ENCODE measurements around the gene CCL21. TPM values are rescaled to one million over a fixed set of nuclear protein-coding genes. Genes with fewer than 3 reads are reported as not detected.
"Not testable (repeated sequence)": the region's sequence is repeated elsewhere in the genome, so short reads cannot be mapped to it uniquely, and the experiment has no call there.

CCL21 gene
- total RNA-seq, result not detected in 2 replicates
- long read RNA-seq, result 0 reads

DNA sequence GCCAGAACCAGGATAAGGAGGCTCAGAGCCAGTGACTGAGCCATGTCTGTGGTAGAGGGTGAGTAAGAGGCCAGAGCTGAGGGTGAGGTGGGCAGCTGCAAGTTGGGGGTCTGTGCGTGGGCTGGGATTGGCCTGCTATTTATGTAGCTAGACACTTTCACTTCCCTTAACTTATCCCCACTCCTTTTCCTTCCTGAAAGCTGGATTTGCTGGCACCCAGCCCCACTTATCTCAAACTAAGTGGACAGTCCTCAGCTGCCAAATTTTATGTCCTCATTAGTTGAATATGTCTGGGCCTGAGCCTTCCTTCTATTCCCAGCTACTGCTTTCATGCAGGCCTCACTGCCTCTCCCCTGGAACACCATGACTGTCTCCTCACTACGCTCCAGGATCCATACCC, at the start of gene CCL21:
Gene CCL21 (minus strand): TSS at position 114 of the 400 bp plus-strand sequence. CDS start 70 bp downstream, at position 44.
- H3K36me3 Mint-ChIP-seq (ENCODE audit: insufficient read depth), result no peaks in the 10 kb centered on the region
- no peaks in the 10 kb centered on the region for H3K4me1 Mint-ChIP-seq (ENCODE audit: low read depth)
- no peak within 1 kb of the TSS for H3K4me3 Mint-ChIP-seq (ENCODE audit: low read depth)
- no peak for DNase-seq (ENCODE audit: low spot score, unreplicated experiment)
- TF ChIP-seq, protein P1, sequence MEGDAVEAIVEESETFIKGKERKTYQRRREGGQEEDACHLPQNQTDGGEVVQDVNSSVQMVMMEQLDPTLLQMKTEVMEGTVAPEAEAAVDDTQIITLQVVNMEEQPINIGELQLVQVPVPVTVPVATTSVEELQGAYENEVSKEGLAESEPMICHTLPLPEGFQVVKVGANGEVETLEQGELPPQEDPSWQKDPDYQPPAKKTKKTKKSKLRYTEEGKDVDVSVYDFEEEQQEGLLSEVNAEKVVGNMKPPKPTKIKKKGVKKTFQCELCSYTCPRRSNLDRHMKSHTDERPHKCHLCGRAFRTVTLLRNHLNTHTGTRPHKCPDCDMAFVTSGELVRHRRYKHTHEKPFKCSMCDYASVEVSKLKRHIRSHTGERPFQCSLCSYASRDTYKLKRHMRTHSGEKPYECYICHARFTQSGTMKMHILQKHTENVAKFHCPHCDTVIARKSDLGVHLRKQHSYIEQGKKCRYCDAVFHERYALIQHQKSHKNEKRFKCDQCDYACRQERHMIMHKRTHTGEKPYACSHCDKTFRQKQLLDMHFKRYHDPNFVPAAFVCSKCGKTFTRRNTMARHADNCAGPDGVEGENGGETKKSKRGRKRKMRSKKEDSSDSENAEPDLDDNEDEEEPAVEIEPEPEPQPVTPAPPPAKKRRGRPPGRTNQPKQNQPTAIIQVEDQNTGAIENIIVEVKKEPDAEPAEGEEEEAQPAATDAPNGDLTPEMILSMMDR (IDR thresholded peaks at IDR 0.05; ENCODE audit: unreplicated experiment), result no peak
- no peaks in the 10 kb centered on the region for H3K9me3 Mint-ChIP-seq (ENCODE audit: low read depth)
- H3K27ac Mint-ChIP-seq, result peak within 1 kb of the TSS; percentile 33
- peaks cover 8% of the 10 kb centered on the region for H3K27me3 Mint-ChIP-seq

GRCh38 chr9:34759432-34760134, 49.6 kb upstream of the CCL21 start:
- Mint-ChIP-seq H3K4me1 (ENCODE audit: low read depth) (no peaks in the 10 kb centered on the region), H3K9me3 (ENCODE audit: low read depth) (peaks cover 3% of the 10 kb centered on the region), H3K27ac (no peak overlapping the region), H3K36me3 (ENCODE audit: insufficient read depth) (no peaks in the 10 kb centered on the region), H3K27me3 (peaks cover 30% of the 10 kb centered on the region), H3K4me3 (ENCODE audit: low read depth) (no peak overlapping the region)
- TF ChIP-seq, protein P1 (IDR thresholded peaks at IDR 0.05; ENCODE audit: unreplicated experiment), result no peak
- DNase-seq (ENCODE audit: low spot score, unreplicated experiment), result no peak

GRCh38 chr9:34750320-34750719, 40.4 kb upstream of the CCL21 start:
- peaks cover 48% of the 10 kb centered on the region for H3K27me3 Mint-ChIP-seq
- not testable (repeated sequence) for H3K4me3 Mint-ChIP-seq (ENCODE audit: low read depth); DNase-seq (ENCODE audit: low spot score, unreplicated experiment)

DNA sequence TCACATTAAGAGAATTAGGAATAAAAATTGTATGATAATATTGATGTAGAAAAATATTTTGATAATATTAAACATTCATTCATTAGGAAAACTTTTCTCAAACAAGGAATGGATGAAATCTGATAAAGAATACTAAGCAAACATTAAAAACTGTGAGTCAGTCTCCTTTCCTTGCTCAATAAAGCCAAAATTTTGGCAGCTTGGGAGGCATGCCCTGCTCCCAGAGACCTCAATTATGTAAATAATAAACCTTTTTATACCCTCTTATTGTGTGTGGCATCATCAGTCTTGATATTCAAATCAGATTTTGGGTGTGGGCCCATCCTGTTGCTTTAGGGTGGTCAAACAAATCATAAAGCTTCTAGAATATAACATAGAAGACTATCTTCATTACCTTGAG, 36.6 kb upstream of the CCL21 start:
- TF ChIP-seq, protein P1 (IDR thresholded peaks at IDR 0.05; ENCODE audit: unreplicated experiment), result no peak
- H3K9me3 Mint-ChIP-seq (ENCODE audit: low read depth), result peaks cover 3% of the 10 kb centered on the region
- H3K27me3 Mint-ChIP-seq, result peaks cover 14% of the 10 kb centered on the region
- no peak overlapping the region for H3K27ac Mint-ChIP-seq
- no peaks in the 10 kb centered on the region for H3K36me3 Mint-ChIP-seq (ENCODE audit: insufficient read depth)
- no peak for DNase-seq (ENCODE audit: low spot score, unreplicated experiment)
- no peak overlapping the region for H3K4me3 Mint-ChIP-seq (ENCODE audit: low read depth)
- H3K4me1 Mint-ChIP-seq (ENCODE audit: low read depth), result peaks cover 4% of the 10 kb centered on the region

More at GRCh38 chr9:34750320-34750719, 40.4 kb upstream of the CCL21 start:
- H3K27ac Mint-ChIP-seq; H3K36me3 Mint-ChIP-seq (ENCODE audit: insufficient read depth); H3K4me1 Mint-ChIP-seq (ENCODE audit: low read depth); H3K9me3 Mint-ChIP-seq (ENCODE audit: low read depth): not testable (repeated sequence)

GRCh38 chr9:34744295-34745221, 34.6 kb upstream of the CCL21 start:
- Mint-ChIP-seq H3K36me3 (ENCODE audit: insufficient read depth) (no peaks in the 10 kb centered on the region), H3K27ac (no peak overlapping the region), H3K4me1 (ENCODE audit: low read depth) (no peaks in the 10 kb centered on the region), H3K9me3 (ENCODE audit: low read depth) (peaks cover 3% of the 10 kb centered on the region), H3K4me3 (ENCODE audit: low read depth) (no peak overlapping the region), H3K27me3 (peaks cover 8% of the 10 kb centered on the region)
- TF ChIP-seq, protein P1 (IDR thresholded peaks at IDR 0.05; ENCODE audit: unreplicated experiment), result no peak
- DNase-seq (ENCODE audit: low spot score, unreplicated experiment), result no peak
